GM12878 (cell line): ENCODE data around the gene CHAF1A. TPM values are rescaled to one million over a fixed set of nuclear protein-coding genes. Genes with fewer than 3 reads are reported as not detected.
A peak's percentile ranks its signal among the peaks of the same experiment; 100 is the strongest.

Source experiments
- ATAC-seq: fragments of 200-7000 bp; cut with Tn5 transposase; 3 replicates; pipeline ENCODE4 v1.9.1; 2020; ENCODE audit warnings: mild to moderate bottlenecking, moderate library complexity
- BruUV-seq: library from RNA; stranded (reverse); fragments of 400-500 nt; replicated peaks from 2 replicates; lab custom pipeline; 2021; lab: Mats Ljungman, UMichigan
- CTCF ChIA-PET: fragments of 300-600 bp; sonication (Branson Sonifier 250); formaldehyde crosslinking; extraction: SDS; loops from one replicate; lab custom pipeline; 2021; ENCODE audit warnings: inconsistent platforms; lab: Yijun Ruan, JAX
- POLR2A ChIA-PET: fragments of 350-600 bp; formaldehyde crosslinking; extraction: SDS; loops from one replicate; lab custom pipeline; 2021; ENCODE audit warnings: inconsistent platforms; lab: Charles Lee
- RAD21 ChIA-PET: fragments of 300-600 bp; sonication (Branson Sonifier 250); formaldehyde crosslinking; loops from one replicate; lab custom pipeline; 2023; ENCODE audit warnings: antibody characterized with exemption; ENCODE audit not compliant: unreplicated experiment; lab: Charles Lee
- SMC1A ChIA-PET: fragments of 300-600 bp; sonication (Branson Sonifier 250); formaldehyde crosslinking; loops from one replicate; lab custom pipeline; 2023; ENCODE audit not compliant: unreplicated experiment, uncharacterized antibody; lab: Charles Lee
- DNase-seq: peaks from one replicate; pipeline ENCODE4 v3.0.0-alpha.2; 2011; ENCODE audit warnings: low read depth, low spot score
- FAIRE-seq: peaks from 3 replicates; lab custom pipeline; 2011; peaks lifted over from hg19 to GRCh38; lab: Jason Lieb, UNC
- H2AFZ ChIP-seq: 2 replicates; pipeline ENCODE4 v1.6.0; 2011; ENCODE audit warnings: low read depth, low read length, control low read depth; ENCODE audit not compliant: control insufficient read depth
- H3K27ac ChIP-seq: 2 replicates; pipeline ENCODE4 v1.5.1; 2011; ENCODE audit warnings: control low read depth; ENCODE audit not compliant: control insufficient read depth, insufficient read depth
- H3K27me3 ChIP-seq, 2 experiments: replicated peaks in 1 of 2; 2 replicates each; pipeline versions ENCODE4 v1.6.0 to v1.6.1; 2011; ENCODE audit warnings: low read length in 1 of 2; ENCODE audit not compliant: control insufficient read depth in 2 of 2, insufficient read depth in 2 of 2
- H3K36me3 ChIP-seq, 2 experiments: 2 replicates each; pipeline ENCODE4 v1.5.1; 2011; ENCODE audit warnings: low read length in 1 of 2; ENCODE audit not compliant: control insufficient read depth in 2 of 2, insufficient read depth in 2 of 2
- H3K4me1 ChIP-seq: 2 replicates; pipeline ENCODE4 v1.6.1; 2011; ENCODE audit warnings: mild to moderate bottlenecking, low read length, moderate library complexity, mixed read lengths; ENCODE audit not compliant: control insufficient read depth, insufficient read depth
- H3K4me2 ChIP-seq: 2 replicates; pipeline ENCODE4 v1.6.0; 2011; ENCODE audit warnings: control low read depth; ENCODE audit not compliant: control insufficient read depth, insufficient read depth
- H3K4me3 ChIP-seq: fragments of 200-600 bp; sonication (generic); 2 replicates; pipeline ENCODE4 v1.5.1; 2016
- H3K79me2 ChIP-seq: 2 replicates; pipeline ENCODE4 v1.6.0; 2011; ENCODE audit warnings: low read length; ENCODE audit not compliant: control insufficient read depth, insufficient read depth
- H3K9ac ChIP-seq: 2 replicates; pipeline ENCODE4 v1.8.0; 2011; ENCODE audit warnings: low read length, control low read depth, mixed read lengths; ENCODE audit not compliant: control insufficient read depth, insufficient read depth
- H3K9me3 ChIP-seq: replicated peaks from 3 replicates; pipeline ENCODE4 v1.5.1; 2011; ENCODE audit warnings: mild to moderate bottlenecking, low read length; ENCODE audit not compliant: control insufficient read depth, insufficient read depth
- H4K20me1 ChIP-seq: 2 replicates; pipeline ENCODE4 v1.6.0; 2011; ENCODE audit not compliant: control insufficient read depth, insufficient read depth
- BHLHE40 ChIP-seq, 2 experiments: fragments of 450-650 bp in 1 of 2; IDR thresholded peaks; 2 replicates each; pipeline ENCODE4 v1.6.1; 2011 to 2017; ENCODE audit warnings: low read depth in 2 of 2, borderline replicate concordance in 1 of 2, improper control_type of control experiment in 1 of 2, low read length in 1 of 2, mild to moderate bottlenecking in 1 of 2
- DPF2 ChIP-seq: fragments of 450-650 bp; IDR thresholded peaks from 2 replicates; pipeline ENCODE4 v1.6.1; 2017; ENCODE audit warnings: mild to moderate bottlenecking
- EGR1 ChIP-seq, 2 experiments: IDR thresholded peaks; 1 replicate in 1 of 2; 2 replicates in 1 of 2; pipeline ENCODE4 v1.6.1; 2011 to 2012; ENCODE audit warnings: low read depth in 2 of 2, low read length in 2 of 2, borderline replicate concordance in 1 of 2, mild to moderate bottlenecking in 1 of 2, moderate library complexity in 1 of 2
- EP300 ChIP-seq, 2 experiments: fragments of 150-350 bp in 1 of 2; IDR thresholded peaks; 2 replicates each; pipeline ENCODE4 v1.6.1; 2011 to 2012; ENCODE audit warnings: low read depth in 2 of 2, low read length in 2 of 2, borderline replicate concordance in 1 of 2, improper control_type of control experiment in 1 of 2, inconsistent platforms in 1 of 2; ENCODE audit not compliant: control insufficient read depth in 1 of 2
- IKZF1 ChIP-seq: fragments of 450-650 bp; conservative IDR thresholded peaks from 2 replicates; pipeline ENCODE4 v1.6.1; 2017; ENCODE audit warnings: antibody characterized with exemption, mild to moderate bottlenecking
- MEF2B ChIP-seq: fragments of 450-650 bp; IDR thresholded peaks from 2 replicates; pipeline ENCODE4 v1.6.1; 2018; ENCODE audit warnings: mild to moderate bottlenecking, moderate library complexity; ENCODE audit not compliant: partially characterized antibody, poor library complexity, severe bottlenecking
- MXI1 ChIP-seq: fragments of 150-350 bp; IDR thresholded peaks from 2 replicates; pipeline ENCODE4 v1.6.1; 2011; ENCODE audit warnings: low read depth, mild to moderate bottlenecking, inconsistent platforms, low read length, improper control_type of control experiment
- NRF1 ChIP-seq: conservative IDR thresholded peaks from 2 replicates; pipeline ENCODE4 v1.6.1; 2011; ENCODE audit warnings: mild to moderate bottlenecking, low read depth, low read length, improper control_type of control experiment
- PAX5 ChIP-seq: IDR thresholded peaks from 2 replicates; pipeline ENCODE4 v1.6.1; 2011; ENCODE audit warnings: low read depth, low read length, borderline replicate concordance
- POLR2AphosphoS2 ChIP-seq: IDR thresholded peaks from 2 replicates; pipeline ENCODE4 v1.6.1; 2011; ENCODE audit warnings: low read depth, mild to moderate bottlenecking, low read length, improper control_type of control experiment, moderate library complexity
- RAD21 ChIP-seq: IDR thresholded peaks from 2 replicates; pipeline ENCODE4 v1.6.1; 2011; ENCODE audit warnings: mild to moderate bottlenecking, low read depth, low read length, moderate library complexity; ENCODE audit not compliant: insufficient read depth
- RB1 ChIP-seq: fragments of 450-650 bp; formaldehyde crosslinking; IDR thresholded peaks from 2 replicates; pipeline ENCODE4 v1.6.1; 2017; ENCODE audit warnings: mild to moderate bottlenecking, borderline replicate concordance
- RELA ChIP-seq: fragments of 450-650 bp; IDR thresholded peaks from 2 replicates; pipeline ENCODE4 v1.8.0; 2014; ENCODE audit warnings: borderline replicate concordance; ENCODE audit not compliant: partially characterized antibody
- RUNX3 ChIP-seq: IDR thresholded peaks from 2 replicates; pipeline ENCODE4 v1.6.1; 2012; ENCODE audit warnings: low read length, inconsistent platforms
- SRF ChIP-seq, 2 experiments: IDR thresholded peaks; 2 replicates each; pipeline ENCODE4 v1.6.1; 2011; ENCODE audit warnings: low read depth in 2 of 2, low read length in 2 of 2, mild to moderate bottlenecking in 1 of 2, moderate library complexity in 1 of 2
- USF1 ChIP-seq: IDR thresholded peaks from 2 replicates; pipeline ENCODE4 v1.6.1; 2011; ENCODE audit warnings: borderline replicate concordance, low read depth, mild to moderate bottlenecking, moderate library complexity, mixed read lengths, low read length; ENCODE audit not compliant: insufficient read depth; ENCODE audit errors: extremely low read length
- ZBTB4 ChIP-seq: fragments of 450-650 bp; formaldehyde crosslinking; IDR thresholded peaks from 2 replicates; pipeline ENCODE4 v1.4.0; 2022; ENCODE audit warnings: mild to moderate bottlenecking, moderate library complexity
- WGBS: methylation state at CpG from one replicate; pipeline ENCODE4 v1.1.6; 2016; ENCODE audit warnings: low lambda C conversion rate; ENCODE audit not compliant: insufficient replicate concordance, insufficient coverage; ENCODE audit errors: missing lambda C conversion rate; 5-methylcytosine and 5-hydroxymethylcytosine counted together
- in situ Hi-C: fragments of 300-500 bp; cut with MboI; formaldehyde crosslinking; loops from 9 replicates; pipeline ENCODE4 v1.14.3; 2018; ENCODE audit warnings: mixed read lengths
- intact Hi-C: fragments of 100-400 bp; cut with micrococcal nuclease; formaldehyde crosslinking; loops from one replicate; pipeline ENCODE4 v1.14.2; 2022; ENCODE audit not compliant: unreplicated experiment
- polyA plus RNA-seq, 11 experiments: library from polyadenylated mRNA; depleted of rRNA in 4 of 11; unstranded in 6 of 11; stranded (reverse) in 5 of 11; fragments of >200 nt; fragmentation: Nextera tagmentation in 4 of 11; fragmentation: Illumina TruSeq in 1 of 11; extraction: Ambion mirVana in 4 of 11; extraction: Trizol in 1 of 11; gene quantifications; 1 replicate in 1 of 11; 2 replicates in 10 of 11; pipeline versions ENCODE4 v1.2.1 to v1.2.3, GENCODE V29; 2011 to 2016; ENCODE audit warnings: inconsistent platforms in 2 of 11, missing spikeins in 2 of 11, low read depth in 1 of 11
- total RNA-seq, 4 experiments: library from RNA; depleted of rRNA in 3 of 4; stranded (reverse); fragments of >200 nt in 3 of 4; fragmentation: Illumina TruSeq in 1 of 4; extraction: Trizol in 1 of 4; gene quantifications; 2 replicates each; pipeline versions ENCODE4 v1.2.1 to v1.2.3, GENCODE V29; 2013 to 2021

Gene CHAF1A
- total and polyA plus RNA-seq, 10 of the 15 experiments (the other 5 are each of a cell fraction or from before 2014, with no cell fraction given): 1.3 to 69.1 (median 34.2) TPM

GRCh38 chr19:4400135-4400936, 2.1 kb upstream of the CHAF1A start, which contains the start of gene SH3GL1:
Gene SH3GL1 (minus strand): TSS chr19:4400547. CDS start chr19:4400368, 179 bp downstream.
- RAD21 ChIA-PET: interaction anchor here (0.6 to 1.4 kb wide), 5 partner anchors 18 to 70 kb away, joined by 3 to 13 read pairs (median 4); partner anchors contain the start of gene MPND
- DNase-seq: peak; percentile 48
- peak; percentile 88 for FAIRE-seq
- Histone ChIP-seq H3K4me1 (peaks cover 3% of the 10 kb centered on the region; the same call in 1 of the 2 replicates), H3K4me3 (peak within 1 kb of the TSS; percentile 81), H3K4me2 (peak within 1 kb of the TSS; percentile 52), H3K9ac (peak within 1 kb of the TSS; percentile 80), H3K9me3 (no peaks in the 10 kb centered on the region), H4K20me1 (peaks cover 3% of the 10 kb centered on the region; the same call in 1 of the 2 replicates), H3K79me2 (peaks cover 76% of the 10 kb centered on the region), H3K27ac (peak within 1 kb of the TSS; percentile 92), H2AFZ (peak within 1 kb of the TSS; percentile 33), H3K36me3 (peaks cover 2 to 7% of the 10 kb centered on the region in 2 experiments; a peak in 3 of 4 replicates), H3K27me3 (no peaks in the 10 kb centered on the region)
- ATAC-seq: peak; percentile 57
- no TSS peak for BruUV-seq
- POLR2A ChIA-PET: interaction anchor here (0.6 to 1.6 kb wide), 4 partner anchors 20 to 34 kb away, joined by 3 to 11 read pairs (median 6); no protein-coding TSS in a partner anchor
- SMC1A ChIA-PET: interaction anchor here (0.6 to 2.9 kb wide), 4 partner anchors 25 to 116 kb away, joined by 3 to 13 read pairs (median 8); partner anchors contain the start of gene MPND
- CTCF ChIA-PET: interaction anchor here (0.6 to 1.4 kb wide), 9 partner anchors 18 to 134 kb away, joined by 3 to 16 read pairs (median 5); partner anchors contain the start of genes HDGFL2 and MPND
- in situ Hi-C loops: no loop called here
- intact Hi-C loops: loop anchor here (1.0 to 5.0 kb wide), 3 partner anchors 31 to 413 kb away; partner anchors contain the start of gene EEF2
- 2% methylated on average over 67 of the region's 90 CpGs for WGBS
- peak; percentile 63 for TF ChIP-seq RAD21
- TF ChIP-seq MEF2B: peak; percentile 12
- 0 out of 2 replicates have a peak, but pooled peaks have one; percentile 6 for TF ChIP-seq NRF1
- no peak for TF ChIP-seq MXI1
- TF ChIP-seq DPF2: peak; percentile 75; the same call in 1 of the 2 replicates
- TF ChIP-seq ZBTB4 (CRISPR knock-in tag): no peak
- TF ChIP-seq IKZF1: peak; percentile 82
- peak; percentile 77 to 95 for TF ChIP-seq BHLHE40 (IDR thresholded peaks at IDR 0.05; ENCODE audit: borderline replicate concordance in 1 of 2, low read depth in 2 of 2, low read length in 1 of 2)
- peak; percentile 53 for TF ChIP-seq USF1
- TF ChIP-seq PAX5: no peak
- TF ChIP-seq EGR1 (IDR thresholded peaks at IDR 0.05; ENCODE audit: borderline replicate concordance in 1 of 2, low read depth in 2 of 2, low read length in 2 of 2): peak in 1 of 2 experiments; percentile 92; a peak in 2 of 3 replicates
- TF ChIP-seq SRF (IDR thresholded peaks at IDR 0.05; ENCODE audit: low read depth in 2 of 2, low read length in 2 of 2): peak in 1 of 2 experiments; percentile 7; a peak in 1 of 4 replicates
- TF ChIP-seq RUNX3: peak; percentile 56
- TF ChIP-seq RELA: peak; percentile 53
- peak; percentile 44; the same call in 1 of the 2 replicates for TF ChIP-seq POLR2AphosphoS2
- peak in 1 of 2 experiments; percentile 10; a peak in 1 of 4 replicates for TF ChIP-seq EP300 (IDR thresholded peaks at IDR 0.05; ENCODE audit: borderline replicate concordance in 1 of 2, control insufficient read depth in 1 of 2, low read depth in 2 of 2, low read length in 2 of 2)
- TF ChIP-seq RB1: peak; percentile 88; the same call in 1 of the 2 replicates
